ENCODE results near the gene PGAP6. TPM values are rescaled to one million over a fixed set of nuclear protein-coding genes. Genes with fewer than 3 reads are reported as not detected.

The PGAP6 gene
- total RNA-seq, 1 donor: 54.3 TPM

DNA sequence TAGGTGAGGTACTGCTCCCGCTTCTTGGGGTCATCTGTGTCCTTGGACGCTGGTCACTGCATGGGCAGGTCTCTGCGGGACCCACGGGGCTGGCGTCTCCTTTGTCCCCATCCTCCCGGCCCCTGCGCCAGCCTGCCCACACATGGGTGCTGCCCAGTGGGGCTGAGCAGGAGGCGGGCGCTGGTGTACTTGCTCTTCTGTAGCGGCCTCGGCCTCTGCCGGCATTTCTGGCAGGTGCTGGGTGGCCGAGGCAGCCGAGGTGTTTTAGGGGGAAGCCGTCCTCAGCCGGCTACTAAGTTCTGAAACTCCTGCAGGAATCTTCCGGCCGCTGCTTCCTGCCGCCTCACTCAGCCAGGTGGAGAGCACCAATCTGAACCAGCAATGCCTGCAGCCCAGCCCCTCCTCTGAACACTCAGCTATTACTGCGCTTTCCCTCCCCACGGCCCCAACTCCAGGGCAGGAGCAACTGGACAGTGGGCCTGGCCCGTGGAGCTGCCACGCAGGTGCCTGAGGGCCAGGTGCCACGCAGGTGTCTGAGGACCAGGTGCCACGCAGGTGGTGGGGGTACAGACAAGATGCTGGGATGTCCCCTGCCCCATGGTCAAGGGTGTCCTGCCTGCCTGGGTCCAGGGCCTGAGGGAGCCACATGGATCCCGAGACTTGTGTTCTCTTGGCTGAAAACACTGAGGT lies 29.9 kb upstream of the PGAP6 start:
- peaks cover 16% of the 10 kb centered on the region for H3K36me3 ChIP-seq (ENCODE audit: insufficient read depth, low read length)
- no peaks in the 10 kb centered on the region for H3K79me2 ChIP-seq (ENCODE audit: insufficient read depth, low read length)
- TF ChIP-seq, protein P1, sequence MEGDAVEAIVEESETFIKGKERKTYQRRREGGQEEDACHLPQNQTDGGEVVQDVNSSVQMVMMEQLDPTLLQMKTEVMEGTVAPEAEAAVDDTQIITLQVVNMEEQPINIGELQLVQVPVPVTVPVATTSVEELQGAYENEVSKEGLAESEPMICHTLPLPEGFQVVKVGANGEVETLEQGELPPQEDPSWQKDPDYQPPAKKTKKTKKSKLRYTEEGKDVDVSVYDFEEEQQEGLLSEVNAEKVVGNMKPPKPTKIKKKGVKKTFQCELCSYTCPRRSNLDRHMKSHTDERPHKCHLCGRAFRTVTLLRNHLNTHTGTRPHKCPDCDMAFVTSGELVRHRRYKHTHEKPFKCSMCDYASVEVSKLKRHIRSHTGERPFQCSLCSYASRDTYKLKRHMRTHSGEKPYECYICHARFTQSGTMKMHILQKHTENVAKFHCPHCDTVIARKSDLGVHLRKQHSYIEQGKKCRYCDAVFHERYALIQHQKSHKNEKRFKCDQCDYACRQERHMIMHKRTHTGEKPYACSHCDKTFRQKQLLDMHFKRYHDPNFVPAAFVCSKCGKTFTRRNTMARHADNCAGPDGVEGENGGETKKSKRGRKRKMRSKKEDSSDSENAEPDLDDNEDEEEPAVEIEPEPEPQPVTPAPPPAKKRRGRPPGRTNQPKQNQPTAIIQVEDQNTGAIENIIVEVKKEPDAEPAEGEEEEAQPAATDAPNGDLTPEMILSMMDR (IDR thresholded peaks at IDR 0.05; ENCODE audit: extremely low read depth, low read depth, low read length): no peak
- no peak overlapping the region for H3K4me2 ChIP-seq (ENCODE audit: insufficient read depth, low read length)
- no peak overlapping the region for H3K27ac ChIP-seq (ENCODE audit: low read depth, low read length)
- no peaks in the 10 kb centered on the region for H3K4me1 ChIP-seq (ENCODE audit: insufficient read depth, low read length)
- H4K20me1 ChIP-seq (ENCODE audit: insufficient read depth, low read length): no peaks in the 10 kb centered on the region
- peak; percentile 61 for DNase-seq (ENCODE audit: insufficient read length, low spot score, missing footprints)
- no peak overlapping the region for H3K4me3 ChIP-seq (ENCODE audit: insufficient read depth, low read length)
- no peaks in the 10 kb centered on the region for H3K27me3 ChIP-seq (ENCODE audit: insufficient read depth, low read length)
- H3K9me3 ChIP-seq (ENCODE audit: low read depth, low read length): no peaks in the 10 kb centered on the region
- no peak overlapping the region for H2AFZ ChIP-seq (ENCODE audit: low read length)

DNA sequence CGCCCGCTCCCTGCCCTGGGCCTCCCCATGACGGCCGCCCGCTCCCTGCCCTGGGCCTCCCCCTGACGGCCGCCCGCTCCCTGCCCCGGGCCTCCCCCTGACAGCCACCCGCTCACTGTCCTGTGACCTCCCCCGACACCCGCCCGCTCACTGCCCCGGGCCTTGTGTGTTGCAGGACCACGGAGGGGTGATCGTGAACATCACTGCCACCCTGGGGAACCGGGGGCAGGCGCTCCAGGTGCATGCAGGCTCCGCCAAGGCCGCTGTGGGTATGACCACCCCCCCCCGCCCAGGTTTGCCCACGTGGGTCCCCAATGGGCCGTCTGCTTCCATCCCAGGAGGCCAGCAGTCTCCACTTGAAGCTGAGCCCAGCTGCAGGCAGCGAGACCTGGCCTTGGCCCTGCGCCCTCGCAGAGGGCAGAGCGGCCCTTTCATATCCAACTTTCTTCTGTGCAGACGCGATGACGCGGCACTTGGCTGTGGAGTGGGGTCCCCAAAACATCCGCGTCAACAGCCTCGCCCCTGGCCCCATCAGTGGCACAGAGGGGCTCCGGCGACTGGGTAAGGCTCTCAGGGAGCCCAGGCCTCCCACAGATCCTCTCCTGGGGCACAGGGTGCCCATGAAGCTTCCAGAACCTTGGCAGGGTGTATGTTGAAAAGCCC lies 28.9 kb upstream of the PGAP6 start:
- Histone ChIP-seq H3K4me1 (ENCODE audit: insufficient read depth, low read length) (no peaks in the 10 kb centered on the region), H3K36me3 (ENCODE audit: insufficient read depth, low read length) (peaks cover 16% of the 10 kb centered on the region), H2AFZ (ENCODE audit: low read length) (no peak overlapping the region), H3K9me3 (ENCODE audit: low read depth, low read length) (no peaks in the 10 kb centered on the region), H4K20me1 (ENCODE audit: insufficient read depth, low read length) (no peaks in the 10 kb centered on the region), H3K27me3 (ENCODE audit: insufficient read depth, low read length) (no peaks in the 10 kb centered on the region), H3K4me3 (ENCODE audit: insufficient read depth, low read length) (no peak overlapping the region), H3K27ac (ENCODE audit: low read depth, low read length) (no peak overlapping the region), H3K79me2 (ENCODE audit: insufficient read depth, low read length) (no peaks in the 10 kb centered on the region), H3K4me2 (ENCODE audit: insufficient read depth, low read length) (no peak overlapping the region)
- DNase-seq (ENCODE audit: insufficient read length, low spot score, missing footprints): no peak
- TF ChIP-seq, protein P1 (IDR thresholded peaks at IDR 0.05; ENCODE audit: extremely low read depth, low read depth, low read length): no peak

DNA sequence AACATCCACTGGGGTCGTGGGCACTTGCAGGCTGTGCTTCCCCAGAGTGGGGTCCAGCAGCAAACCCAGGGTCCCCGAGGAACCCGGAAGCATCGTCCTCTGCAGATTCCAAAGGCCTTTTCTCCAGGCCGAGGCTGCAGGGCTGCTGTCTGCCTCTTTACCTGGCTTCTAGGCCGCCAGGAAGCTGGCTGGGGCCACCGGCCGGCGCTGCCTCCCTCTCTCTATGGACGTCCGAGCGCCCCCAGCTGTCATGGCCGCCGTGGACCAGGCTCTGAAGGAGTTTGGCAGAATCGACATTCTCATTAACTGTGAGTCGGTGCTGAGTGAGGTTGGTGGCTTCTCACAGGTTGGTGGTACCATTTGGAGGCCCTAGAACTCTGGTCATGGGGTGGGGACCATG lies 25.5 kb upstream of the PGAP6 start:
- no peak overlapping the region for H3K27ac ChIP-seq (ENCODE audit: low read depth, low read length)
- H3K27me3 ChIP-seq (ENCODE audit: insufficient read depth, low read length): no peaks in the 10 kb centered on the region
- TF ChIP-seq, protein P1 (IDR thresholded peaks at IDR 0.05; ENCODE audit: extremely low read depth, low read depth, low read length): no peak
- peaks cover 12% of the 10 kb centered on the region for H3K79me2 ChIP-seq (ENCODE audit: insufficient read depth, low read length)
- peaks cover 15% of the 10 kb centered on the region for H3K36me3 ChIP-seq (ENCODE audit: insufficient read depth, low read length)
- H2AFZ ChIP-seq (ENCODE audit: low read length): no peak overlapping the region
- no peak overlapping the region for H3K4me3 ChIP-seq (ENCODE audit: insufficient read depth, low read length)
- H3K4me1 ChIP-seq (ENCODE audit: insufficient read depth, low read length): peaks cover 3% of the 10 kb centered on the region
- H4K20me1 ChIP-seq (ENCODE audit: insufficient read depth, low read length): no peaks in the 10 kb centered on the region
- peak; percentile 46 for DNase-seq (ENCODE audit: insufficient read length, low spot score, missing footprints)
- H3K4me2 ChIP-seq (ENCODE audit: insufficient read depth, low read length): no peak overlapping the region
- no peaks in the 10 kb centered on the region for H3K9me3 ChIP-seq (ENCODE audit: low read depth, low read length)
